PC-3 (cell line): ENCODE measurements around the gene TUBA3D.
"Not testable (repeated sequence)": the region's sequence is repeated elsewhere in the genome, so short reads cannot be mapped to it uniquely, and the experiment has no call there.

Experiments
- EZH2 ChIP-seq: fragments of 300-600 bp; sonication (generic); IDR thresholded peaks from one replicate; pipeline ENCODE4 v1.6.1; 2017; ENCODE audit warnings: antibody characterized with exemption, mild to moderate bottlenecking, low read length; ENCODE audit not compliant: unreplicated experiment
- TF ChIP-seq, protein P1 (sequence below): fragments of 300-600 bp; sonication (generic); conservative IDR thresholded peaks from 2 replicates; pipeline ENCODE4 v1.5.1; 2017; ENCODE audit warnings: antibody characterized with exemption, low read depth, mild to moderate bottlenecking, low read length

DNA sequence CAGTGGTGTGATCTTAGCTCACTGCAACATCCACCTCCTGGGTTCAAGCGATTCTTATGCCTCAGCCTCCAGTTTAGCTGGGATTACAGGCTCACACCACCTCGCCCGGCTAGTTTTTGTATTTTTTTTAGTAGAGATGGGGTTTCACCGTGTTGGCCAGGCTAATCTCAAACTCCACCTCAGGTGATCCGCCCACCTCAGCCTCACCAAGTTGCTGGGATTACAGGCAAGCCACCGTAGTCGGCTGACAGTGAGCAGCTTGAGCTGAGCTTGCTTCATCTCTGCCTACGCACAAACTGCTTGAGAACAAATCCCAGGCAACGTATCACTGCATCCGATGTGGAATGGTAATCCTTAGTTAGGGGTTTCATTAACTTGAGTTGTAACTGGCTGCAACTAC lies 8.2 kb upstream of the TUBA3D start:
- TF ChIP-seq, protein P1, sequence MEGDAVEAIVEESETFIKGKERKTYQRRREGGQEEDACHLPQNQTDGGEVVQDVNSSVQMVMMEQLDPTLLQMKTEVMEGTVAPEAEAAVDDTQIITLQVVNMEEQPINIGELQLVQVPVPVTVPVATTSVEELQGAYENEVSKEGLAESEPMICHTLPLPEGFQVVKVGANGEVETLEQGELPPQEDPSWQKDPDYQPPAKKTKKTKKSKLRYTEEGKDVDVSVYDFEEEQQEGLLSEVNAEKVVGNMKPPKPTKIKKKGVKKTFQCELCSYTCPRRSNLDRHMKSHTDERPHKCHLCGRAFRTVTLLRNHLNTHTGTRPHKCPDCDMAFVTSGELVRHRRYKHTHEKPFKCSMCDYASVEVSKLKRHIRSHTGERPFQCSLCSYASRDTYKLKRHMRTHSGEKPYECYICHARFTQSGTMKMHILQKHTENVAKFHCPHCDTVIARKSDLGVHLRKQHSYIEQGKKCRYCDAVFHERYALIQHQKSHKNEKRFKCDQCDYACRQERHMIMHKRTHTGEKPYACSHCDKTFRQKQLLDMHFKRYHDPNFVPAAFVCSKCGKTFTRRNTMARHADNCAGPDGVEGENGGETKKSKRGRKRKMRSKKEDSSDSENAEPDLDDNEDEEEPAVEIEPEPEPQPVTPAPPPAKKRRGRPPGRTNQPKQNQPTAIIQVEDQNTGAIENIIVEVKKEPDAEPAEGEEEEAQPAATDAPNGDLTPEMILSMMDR, result not testable (repeated sequence)
- not testable (repeated sequence) for TF ChIP-seq EZH2
